ENCODE results near the gene ACAD9. TPM values are rescaled to one million over a fixed set of nuclear protein-coding genes. Genes with fewer than 3 reads are reported as not detected.

ACAD9 gene
- total and polyA plus RNA-seq, 9 of the 15 experiments (the other 6 are each of a cell fraction or from before 2014, with no cell fraction given), result 10.2 to 32.6 (median 22.8) TPM

GRCh38 chr3:128875556-128876120 is 3.8 kb upstream of the ACAD9 start (continued):
- peak; percentile 67 to 79 (median 75) for TF ChIP-seq CTCF (IDR thresholded peaks at IDR 0.05 in 2 of 3, conservative IDR thresholded peaks at IDR 0.05 in 1 of 3; ENCODE audit: insufficient read depth in 2 of 3, low read depth in 1 of 3, low read length in 3 of 3)
- TF ChIP-seq, protein P1, sequence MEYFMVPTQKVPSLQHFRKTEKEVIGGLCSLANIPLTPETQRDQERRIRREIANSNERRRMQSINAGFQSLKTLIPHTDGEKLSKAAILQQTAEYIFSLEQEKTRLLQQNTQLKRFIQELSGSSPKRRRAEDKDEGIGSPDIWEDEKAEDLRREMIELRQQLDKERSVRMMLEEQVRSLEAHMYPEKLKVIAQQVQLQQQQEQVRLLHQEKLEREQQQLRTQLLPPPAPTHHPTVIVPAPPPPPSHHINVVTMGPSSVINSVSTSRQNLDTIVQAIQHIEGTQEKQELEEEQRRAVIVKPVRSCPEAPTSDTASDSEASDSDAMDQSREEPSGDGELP (CRISPR knock-in tag; IDR thresholded peaks at IDR 0.05; ENCODE audit: borderline replicate concordance), result peak; percentile 77; the same call in 1 of the 2 replicates
- 0 out of 2 replicates have a peak, but pooled peaks have one; percentile 43 for TF ChIP-seq CBX1 (IDR thresholded peaks at IDR 0.05; ENCODE audit: low read depth)
- 0 out of 2 replicates have a peak, but pooled peaks have one; percentile 28 for TF ChIP-seq DEAF1 (CRISPR knock-in tag; IDR thresholded peaks at IDR 0.05)
- peak; percentile 41; the same call in 1 of the 2 replicates for TF ChIP-seq MYC (IDR thresholded peaks at IDR 0.05; ENCODE audit: low read depth, low read length)
- no peak for TF ChIP-seq MYC (CRISPR knock-in tag; IDR thresholded peaks at IDR 0.05; ENCODE audit: borderline replicate concordance, low read depth)
- no peak for TF ChIP-seq ZNF354B (CRISPR knock-in tag; IDR thresholded peaks at IDR 0.05)
- TF ChIP-seq ZNF717 (CRISPR knock-in tag; IDR thresholded peaks at IDR 0.05), result no peak
- TF ChIP-seq JUND (IDR thresholded peaks at IDR 0.05; ENCODE audit: borderline replicate concordance, low read depth, low read length), result peak; percentile 38; the same call in 1 of the 2 replicates
- no peak for TF ChIP-seq JUND (tag; IDR thresholded peaks at IDR 0.05; ENCODE audit: borderline replicate concordance, low read depth, low read length)
- TF ChIP-seq SMC3 (conservative IDR thresholded peaks at IDR 0.05; ENCODE audit: insufficient read depth, low read depth, low read length), result peak; percentile 46; the same call in 1 of the 2 replicates
